ENCODE data around the gene C1QTNF6. TPM values are rescaled to one million over a fixed set of nuclear protein-coding genes. Genes with fewer than 3 reads are reported as not detected.

Gene C1QTNF6
- polyA plus RNA-seq, 1 donor (not counting 4 experiments of a cell fraction or from before 2014, with no cell fraction given), result 17.1 TPM

GRCh38 chr22:37203354-37204044 lies 15.5 kb upstream of the C1QTNF6 start:
- FAIRE-seq, result no peak

GRCh38 chr22:37202716-37203115 lies 14.7 kb upstream of the C1QTNF6 start:
- H3K79me2 ChIP-seq (ENCODE audit: control insufficient read depth, insufficient read depth, low read length), result no peaks in the 10 kb centered on the region
- H4K20me1 ChIP-seq (ENCODE audit: control insufficient read depth, extremely low read depth, insufficient read depth, low read length), result no peaks in the 10 kb centered on the region
- no peak overlapping the region for H3K9ac ChIP-seq (ENCODE audit: control insufficient read depth, extremely low read depth, insufficient read depth, low read length)
- no peak overlapping the region for H3K4me3 ChIP-seq (ENCODE audit: control insufficient read depth in 2 of 3, extremely low read depth in 1 of 3, insufficient read depth in 2 of 3, low read depth in 1 of 3, low read length in 3 of 3)
- H3K4me1 ChIP-seq (ENCODE audit: control insufficient read depth, extremely low read depth, insufficient read depth, low read length), result peaks cover 15% of the 10 kb centered on the region
- H3K27ac ChIP-seq (ENCODE audit: control insufficient read depth, insufficient read depth, low read length), result no peak overlapping the region
- TF ChIP-seq EZH2 (IDR thresholded peaks at IDR 0.05; ENCODE audit: low read length), result no peak
- TF ChIP-seq CTCF (optimal IDR thresholded peaks at IDR 0.05 in 1 of 3, IDR thresholded peaks at IDR 0.05 in 1 of 3, conservative IDR thresholded peaks at IDR 0.05 in 1 of 3; ENCODE audit: extremely low read depth in 1 of 3, insufficient read depth in 2 of 3, low read length in 3 of 3), result no peak
- no peaks in the 10 kb centered on the region for H3K27me3 ChIP-seq (ENCODE audit: control insufficient read depth, extremely low read depth, insufficient read depth, low read length)
- no peaks in the 10 kb centered on the region for H3K36me3 ChIP-seq (ENCODE audit: control insufficient read depth in 2 of 2, extremely low read depth in 1 of 2, insufficient read depth in 2 of 2, low read length in 2 of 2)
- FAIRE-seq (no peak), DNase-seq (ENCODE audit: low read depth, low spot score) (no peak)
- H2AFZ ChIP-seq (ENCODE audit: control insufficient read depth, low read length), result no peak overlapping the region
- dilution Hi-C loops (cut with MboI; ENCODE audit: extremely low pct_ligation_motif_present, low sequenced_read_pairs), result no loop called here
- H3K9me3 ChIP-seq (ENCODE audit: control insufficient read depth, low read depth, low read length), result no peaks in the 10 kb centered on the region
- no peak overlapping the region for H3K4me2 ChIP-seq (ENCODE audit: control insufficient read depth, extremely low read depth, insufficient read depth, low read depth, low read length)
- H3K9me1 ChIP-seq (ENCODE audit: control insufficient read depth, extremely low read depth, insufficient read depth, low read length), result no peaks in the 10 kb centered on the region

More at GRCh38 chr22:37203354-37204044, 15.5 kb upstream of the C1QTNF6 start:
- Histone ChIP-seq H2AFZ (ENCODE audit: control insufficient read depth, low read length) (no peak overlapping the region), H3K9ac (ENCODE audit: control insufficient read depth, extremely low read depth, insufficient read depth, low read length) (no peak overlapping the region), H3K9me3 (ENCODE audit: control insufficient read depth, low read depth, low read length) (no peaks in the 10 kb centered on the region), H3K36me3 (ENCODE audit: control insufficient read depth in 2 of 2, extremely low read depth in 1 of 2, insufficient read depth in 2 of 2, low read length in 2 of 2) (no peaks in the 10 kb centered on the region), H3K27me3 (ENCODE audit: control insufficient read depth, extremely low read depth, insufficient read depth, low read length) (no peaks in the 10 kb centered on the region), H3K27ac (ENCODE audit: control insufficient read depth, insufficient read depth, low read length) (no peak overlapping the region), H3K79me2 (ENCODE audit: control insufficient read depth, insufficient read depth, low read length) (no peaks in the 10 kb centered on the region), H4K20me1 (ENCODE audit: control insufficient read depth, extremely low read depth, insufficient read depth, low read length) (no peaks in the 10 kb centered on the region), H3K4me1 (ENCODE audit: control insufficient read depth, extremely low read depth, insufficient read depth, low read length) (peaks cover 9% of the 10 kb centered on the region), H3K4me3 (ENCODE audit: control insufficient read depth in 2 of 3, extremely low read depth in 1 of 3, insufficient read depth in 2 of 3, low read depth in 1 of 3, low read length in 3 of 3) (no peak overlapping the region), H3K4me2 (ENCODE audit: control insufficient read depth, extremely low read depth, insufficient read depth, low read depth, low read length) (no peak overlapping the region), H3K9me1 (ENCODE audit: control insufficient read depth, extremely low read depth, insufficient read depth, low read length) (no peaks in the 10 kb centered on the region)
- DNase-seq (ENCODE audit: low read depth, low spot score), result no peak
- dilution Hi-C loops (cut with MboI; ENCODE audit: extremely low pct_ligation_motif_present, low sequenced_read_pairs), result no loop called here
- TF ChIP-seq CTCF (optimal IDR thresholded peaks at IDR 0.05 in 1 of 3, IDR thresholded peaks at IDR 0.05 in 1 of 3, conservative IDR thresholded peaks at IDR 0.05 in 1 of 3; ENCODE audit: extremely low read depth in 1 of 3, insufficient read depth in 2 of 3, low read length in 3 of 3) (no peak), EZH2 (IDR thresholded peaks at IDR 0.05; ENCODE audit: low read length) (no peak)

All from keratinocyte (primary cell).